WTC11 (cell line): ENCODE measurements around the gene C18orf54. TPM values are rescaled to one million over a fixed set of nuclear protein-coding genes. Genes with fewer than 3 reads are reported as not detected.

Experiments
- ATAC-seq: fragments of 200-7000 bp; cut with Tn5 transposase; 2 replicates; pipeline ENCODE4 v1.10.0; 2021; ENCODE audit warnings: mild to moderate bottlenecking, moderate library complexity
- CTCF ChIA-PET: fragments of 300-600 bp; sonication (Branson Sonifier 250); formaldehyde crosslinking; loops from one replicate; lab custom pipeline; 2021; ENCODE audit warnings: antibody characterized with exemption; lab: Charles Lee
- POLR2A ChIA-PET: fragments of 350-600 bp; sonication (Branson Sonifier 250); formaldehyde crosslinking; loops from one replicate; lab custom pipeline; 2021; ENCODE audit warnings: antibody characterized with exemption; lab: Charles Lee
- DNase-seq: peaks from one replicate; pipeline ENCODE4 v3.0.0; 2021; ENCODE audit warnings: low spot score
- H3K27ac Mint-ChIP-seq: 2 replicates; pipeline ENCODE4 v1.8.0; 2021; ENCODE audit warnings: mixed read lengths
- H3K27me3 Mint-ChIP-seq: 2 replicates; pipeline ENCODE4 v1.8.0; 2021; ENCODE audit warnings: low read depth, mild to moderate bottlenecking, moderate library complexity, mixed read lengths
- H3K36me3 Mint-ChIP-seq: 2 replicates; pipeline ENCODE4 v1.8.0; 2021; ENCODE audit warnings: mixed read lengths
- H3K4me1 Mint-ChIP-seq: 2 replicates; pipeline ENCODE4 v1.8.0; 2022; ENCODE audit warnings: mixed read lengths
- H3K4me3 Mint-ChIP-seq: 2 replicates; pipeline ENCODE4 v1.8.0; 2021; ENCODE audit warnings: mild to moderate bottlenecking, moderate library complexity, mixed read lengths
- H3K9me3 Mint-ChIP-seq: 2 replicates; pipeline ENCODE4 v1.8.0; 2021; ENCODE audit warnings: mixed read lengths
- ATF1 ChIP-seq: sonication (generic); formaldehyde crosslinking; IDR thresholded peaks from 2 replicates; pipeline ENCODE4 v1.8.1; 2023; ENCODE audit warnings: mild to moderate bottlenecking, moderate library complexity, missing genetic modification reagents
- E2F5 ChIP-seq: sonication (generic); formaldehyde crosslinking; IDR thresholded peaks from 2 replicates; pipeline ENCODE4 v1.8.1; 2022; ENCODE audit warnings: mild to moderate bottlenecking, moderate library complexity, missing genetic modification reagents
- ETV6 ChIP-seq: sonication (generic); formaldehyde crosslinking; IDR thresholded peaks from 2 replicates; pipeline ENCODE4 v1.8.1; 2022; ENCODE audit warnings: mild to moderate bottlenecking, missing genetic modification reagents
- FOXK1 ChIP-seq: sonication (generic); formaldehyde crosslinking; IDR thresholded peaks from 2 replicates; pipeline ENCODE4 v1.8.0; 2022; ENCODE audit warnings: mild to moderate bottlenecking, moderate library complexity, missing genetic modification reagents
- GRHL2 ChIP-seq: fragments of 250-450 bp; sonication (Bioruptor Pico); IDR thresholded peaks from 2 replicates; pipeline ENCODE4 v1.8.0; 2022; ENCODE audit warnings: mild to moderate bottlenecking, moderate library complexity; ENCODE audit not compliant: insufficient replicate concordance, severe bottlenecking
- HMGA2 ChIP-seq: fragments of 250-450 bp; sonication (Bioruptor Pico); IDR thresholded peaks from 2 replicates; pipeline ENCODE4 v1.4.0; 2021; ENCODE audit warnings: mild to moderate bottlenecking, moderate library complexity
- HMGXB4 ChIP-seq: sonication (generic); formaldehyde crosslinking; IDR thresholded peaks from 2 replicates; pipeline ENCODE4 v1.8.1; 2023; ENCODE audit warnings: mild to moderate bottlenecking, moderate library complexity, missing genetic modification reagents
- JAZF1 ChIP-seq: fragments of 250-450 bp; sonication (Bioruptor Pico); IDR thresholded peaks from 2 replicates; pipeline ENCODE4 v1.9.0; 2021; ENCODE audit warnings: moderate library complexity, mild to moderate bottlenecking, inconsistent platforms
- MLX ChIP-seq: sonication (generic); formaldehyde crosslinking; IDR thresholded peaks from 2 replicates; pipeline ENCODE4 v1.8.1; 2023; ENCODE audit warnings: mild to moderate bottlenecking, missing genetic modification reagents, moderate library complexity
- PRDM15 ChIP-seq: sonication (generic); formaldehyde crosslinking; IDR thresholded peaks from 2 replicates; pipeline ENCODE4 v1.8.0; 2022; ENCODE audit warnings: missing genetic modification reagents
- USF2 ChIP-seq: sonication (generic); formaldehyde crosslinking; IDR thresholded peaks from 2 replicates; pipeline ENCODE4 v1.8.1; 2023; ENCODE audit warnings: mild to moderate bottlenecking, missing genetic modification reagents, moderate library complexity
- ZNF396 ChIP-seq: fragments of 250-450 bp; sonication (Bioruptor Pico); IDR thresholded peaks from 2 replicates; pipeline ENCODE4 v1.8.0; 2021; ENCODE audit warnings: mild to moderate bottlenecking, moderate library complexity, borderline replicate concordance
- ZNF512 ChIP-seq: sonication (generic); formaldehyde crosslinking; IDR thresholded peaks from 2 replicates; pipeline ENCODE4 v1.8.1; 2022; ENCODE audit warnings: missing genetic modification reagents, borderline replicate concordance
- ZSCAN18 ChIP-seq: fragments of 250-450 bp; sonication (Bioruptor Pico); IDR thresholded peaks from 2 replicates; pipeline ENCODE4 v2.1.2; 2022; ENCODE audit warnings: mild to moderate bottlenecking, moderate library complexity
- total RNA-seq: library from RNA; stranded (reverse); gene quantifications from 3 replicates; pipeline ENCODE4 v1.2.3, GENCODE V29; 2021

The C18orf54 gene
- total RNA-seq, 1 experiment from 2014 or later, result 37.3 TPM

GRCh38 chr18:54416436-54416835 lies 58.7 kb downstream of the C18orf54 start:
- no peak overlapping the region for H3K4me3 Mint-ChIP-seq
- no peaks in the 10 kb centered on the region for H3K36me3 Mint-ChIP-seq
- no peaks in the 10 kb centered on the region for H3K4me1 Mint-ChIP-seq
- DNase-seq (no peak), ATAC-seq (no peak)
- TF ChIP-seq ZNF396, result no peak
- TF ChIP-seq JAZF1, result no peak
- no peak for TF ChIP-seq ATF1 (CRISPR knock-in tag)
- no peak for TF ChIP-seq HMGXB4 (CRISPR knock-in tag)
- no peak for TF ChIP-seq E2F5
- TF ChIP-seq HMGA2 (CRISPR knock-in tag), result no peak
- no peak for TF ChIP-seq USF2 (CRISPR knock-in tag)
- TF ChIP-seq ZSCAN18 (CRISPR knock-in tag), result no peak
- ChIA-PET CTCF (interaction anchor here (1.0 to 1.3 kb wide), 2 partner anchors 24 to 28 kb away, joined by 3 read pairs; no protein-coding TSS in a partner anchor), POLR2A (no interaction called here)
- H3K27me3 Mint-ChIP-seq, result no peaks in the 10 kb centered on the region
- H3K9me3 Mint-ChIP-seq, result no peaks in the 10 kb centered on the region
- H3K27ac Mint-ChIP-seq, result no peak overlapping the region

- CTCF ChIA-PET, result interaction anchor here (0.8 kb wide), 1 partner anchor 31 kb away, joined by 4 read pairs; no protein-coding TSS in a partner anchor
- POLR2A ChIA-PET, result interaction anchor here (0.6 kb wide), 1 partner anchor 964 kb away, joined by 7 read pairs; no protein-coding TSS in a partner anchor
- Mint-ChIP-seq H3K36me3 (no peaks in the 10 kb centered on the region), H3K4me1 (peaks cover 9% of the 10 kb centered on the region), H3K27ac (no peak overlapping the region), H3K27me3 (no peaks in the 10 kb centered on the region), H3K9me3 (no peaks in the 10 kb centered on the region), H3K4me3 (no peak overlapping the region)
- TF ChIP-seq FOXK1 (CRISPR knock-in tag) (no peak), MLX (CRISPR knock-in tag) (no peak), ZNF512 (CRISPR knock-in tag) (no peak), PRDM15 (CRISPR knock-in tag) (no peak), GRHL2 (no peak), HMGXB4 (CRISPR knock-in tag) (no peak), ETV6 (no peak)
- ATAC-seq, result no peak
- DNase-seq, result no peak
Measured at GRCh38 chr18:54423831-54424230, 66.1 kb downstream of the C18orf54 start.
